Progenitor cell of endocrine pancreas (in vitro differentiated cells): ENCODE data around the gene DENND1A. TPM values are rescaled to one million over a fixed set of nuclear protein-coding genes. Genes with fewer than 3 reads are reported as not detected.

ENCODE experiments used
- DNase-seq: peaks from one replicate; pipeline ENCODE4 v3.0.0; 2021; ENCODE audit warnings: low spot score; ENCODE audit not compliant: unreplicated experiment
- H3K27ac Mint-ChIP-seq: 2 replicates; pipeline ENCODE4 v1.8.0; 2021; ENCODE audit warnings: mild to moderate bottlenecking, moderate library complexity, mixed read lengths
- H3K27me3 Mint-ChIP-seq: 2 replicates; pipeline ENCODE4 v1.8.0; 2021; ENCODE audit warnings: mixed read lengths
- H3K36me3 Mint-ChIP-seq: 2 replicates; pipeline ENCODE4 v1.8.0; 2022; ENCODE audit warnings: mixed read lengths; ENCODE audit not compliant: insufficient read depth
- H3K4me1 Mint-ChIP-seq: 2 replicates; pipeline ENCODE4 v1.8.0; 2021; ENCODE audit warnings: low read depth, mixed read lengths
- H3K4me3 Mint-ChIP-seq: 2 replicates; pipeline ENCODE4 v1.8.0; 2021; ENCODE audit warnings: low read depth, mild to moderate bottlenecking, moderate library complexity, mixed read lengths
- H3K9me3 Mint-ChIP-seq: 2 replicates; pipeline ENCODE4 v1.8.0; 2021; ENCODE audit warnings: low read depth, mixed read lengths
- total RNA-seq: library from RNA; stranded (reverse); gene quantifications from 2 replicates; pipeline ENCODE4 v1.2.1, GENCODE V29; 2021
- TF ChIP-seq, protein P1 (sequence below): fragments of 200-600 bp; sonication (generic); IDR thresholded peaks from one replicate; pipeline ENCODE4 v1.5.0; 2021; ENCODE audit warnings: antibody characterized with exemption, mild to moderate bottlenecking; ENCODE audit not compliant: unreplicated experiment

DENND1A gene
- total RNA-seq, 1 donor from 2014 or later = 20.1 TPM

DNA sequence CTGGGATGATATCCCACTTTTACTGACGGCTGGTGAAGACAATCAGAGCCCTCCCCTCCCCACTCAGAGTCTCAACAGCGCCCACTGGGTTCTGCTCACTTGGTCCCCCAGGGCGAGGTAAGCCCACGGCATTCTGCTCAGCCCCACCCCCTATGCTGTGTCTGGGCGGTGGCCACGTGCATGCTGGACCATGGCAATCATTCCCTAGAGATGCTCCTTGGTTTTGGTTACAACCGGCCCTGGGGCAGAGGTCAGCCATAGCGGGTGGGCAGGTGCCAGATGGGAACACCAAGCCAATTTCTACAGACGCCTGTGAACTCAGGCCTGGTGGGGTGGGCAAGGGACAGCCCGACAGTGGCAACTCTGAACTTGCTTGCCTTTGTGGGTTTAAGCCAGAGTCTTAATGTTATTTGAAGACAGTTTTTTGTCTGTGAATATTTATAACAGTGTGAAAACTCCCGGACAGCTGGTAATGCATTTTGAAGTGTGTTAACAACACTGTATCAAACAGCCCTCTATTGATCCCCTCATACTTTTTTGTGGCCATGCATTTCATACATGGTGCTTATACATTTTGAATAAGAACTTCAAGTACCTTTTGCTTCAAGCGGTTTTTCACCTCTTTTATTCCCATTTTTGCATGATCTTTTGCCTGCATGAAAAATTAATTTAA, 479.7 kb downstream of the DENND1A start:
- Mint-ChIP-seq H3K9me3 (no peaks in the 10 kb centered on the region), H3K36me3 (peaks cover 10% of the 10 kb centered on the region), H3K27me3 (no peaks in the 10 kb centered on the region), H3K4me3 (no peak overlapping the region), H3K27ac (no peak overlapping the region), H3K4me1 (peaks cover 14% of the 10 kb centered on the region)
- no peak for DNase-seq
- TF ChIP-seq, protein P1, sequence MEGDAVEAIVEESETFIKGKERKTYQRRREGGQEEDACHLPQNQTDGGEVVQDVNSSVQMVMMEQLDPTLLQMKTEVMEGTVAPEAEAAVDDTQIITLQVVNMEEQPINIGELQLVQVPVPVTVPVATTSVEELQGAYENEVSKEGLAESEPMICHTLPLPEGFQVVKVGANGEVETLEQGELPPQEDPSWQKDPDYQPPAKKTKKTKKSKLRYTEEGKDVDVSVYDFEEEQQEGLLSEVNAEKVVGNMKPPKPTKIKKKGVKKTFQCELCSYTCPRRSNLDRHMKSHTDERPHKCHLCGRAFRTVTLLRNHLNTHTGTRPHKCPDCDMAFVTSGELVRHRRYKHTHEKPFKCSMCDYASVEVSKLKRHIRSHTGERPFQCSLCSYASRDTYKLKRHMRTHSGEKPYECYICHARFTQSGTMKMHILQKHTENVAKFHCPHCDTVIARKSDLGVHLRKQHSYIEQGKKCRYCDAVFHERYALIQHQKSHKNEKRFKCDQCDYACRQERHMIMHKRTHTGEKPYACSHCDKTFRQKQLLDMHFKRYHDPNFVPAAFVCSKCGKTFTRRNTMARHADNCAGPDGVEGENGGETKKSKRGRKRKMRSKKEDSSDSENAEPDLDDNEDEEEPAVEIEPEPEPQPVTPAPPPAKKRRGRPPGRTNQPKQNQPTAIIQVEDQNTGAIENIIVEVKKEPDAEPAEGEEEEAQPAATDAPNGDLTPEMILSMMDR = no peak

DNA sequence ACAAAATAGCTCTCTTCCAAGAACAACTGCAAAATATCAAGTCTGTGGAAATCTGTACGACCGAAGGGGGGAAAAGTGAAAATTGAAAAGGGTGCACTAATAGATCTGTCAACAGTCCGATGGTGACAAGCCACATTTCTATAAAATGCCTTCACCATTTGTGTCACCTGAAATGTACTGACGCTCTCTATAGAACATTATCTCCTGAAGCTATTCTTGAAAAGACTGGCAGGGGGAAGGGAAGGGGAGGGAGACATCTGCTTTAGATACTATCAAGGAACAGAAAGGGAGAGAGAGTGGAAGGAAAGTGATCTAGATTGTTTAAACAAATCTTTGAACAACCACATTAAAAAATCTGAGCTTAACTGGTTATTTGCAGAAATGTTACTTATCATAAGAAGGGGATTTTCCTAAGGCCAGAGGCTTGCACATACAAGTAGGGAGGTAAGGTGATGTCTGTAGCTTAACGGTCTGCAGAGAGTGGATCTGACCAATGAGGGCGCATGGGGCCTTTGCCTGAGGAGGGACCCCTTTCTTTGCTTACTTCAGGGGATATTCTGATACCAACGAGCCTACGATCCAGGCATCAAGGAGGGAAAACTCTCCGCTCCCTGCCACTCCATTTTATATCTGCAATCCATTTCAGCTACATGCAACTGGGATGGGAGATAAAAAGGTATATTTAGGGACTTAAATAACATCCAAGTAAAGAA, 481.8 kb downstream of the DENND1A start:
- TF ChIP-seq, protein P1 = no peak
- H3K4me3 Mint-ChIP-seq = no peak overlapping the region
- H3K27me3 Mint-ChIP-seq = no peaks in the 10 kb centered on the region
- H3K4me1 Mint-ChIP-seq = peaks cover 2% of the 10 kb centered on the region
- H3K27ac Mint-ChIP-seq = no peak overlapping the region
- peaks cover 9% of the 10 kb centered on the region for H3K36me3 Mint-ChIP-seq
- H3K9me3 Mint-ChIP-seq = no peaks in the 10 kb centered on the region
- DNase-seq = no peak

GRCh38 chr9:123445981-123446610, 483.8 kb downstream of the DENND1A start:
- Mint-ChIP-seq H3K4me1 (no peaks in the 10 kb centered on the region), H3K27ac (no peak overlapping the region), H3K36me3 (peaks cover 3% of the 10 kb centered on the region), H3K4me3 (no peak overlapping the region), H3K9me3 (no peaks in the 10 kb centered on the region), H3K27me3 (no peaks in the 10 kb centered on the region)
- DNase-seq = no peak
- TF ChIP-seq, protein P1 = no peak

DNA sequence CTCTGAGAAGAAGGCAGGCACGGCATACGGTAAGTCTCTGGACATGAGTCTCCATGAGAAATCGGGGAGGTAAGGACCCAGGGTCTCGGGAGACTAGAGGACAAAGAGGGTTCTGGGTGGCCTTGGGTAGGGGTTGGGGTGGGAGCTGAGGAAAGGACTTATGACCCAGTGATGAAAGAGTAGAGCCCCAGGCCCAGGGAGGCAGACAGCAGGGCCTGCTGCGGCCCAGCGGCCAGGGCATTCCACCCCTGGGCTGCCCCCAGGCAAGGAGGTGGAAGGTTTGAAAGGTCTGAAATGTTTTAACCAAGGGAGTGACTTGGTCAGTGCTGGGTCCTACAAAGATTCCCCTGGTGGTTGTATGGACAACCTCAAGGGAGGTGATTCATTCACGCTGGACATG, 484.8 kb downstream of the DENND1A start:
- DNase-seq = no peak
- TF ChIP-seq, protein P1 = no peak
- Mint-ChIP-seq H3K27me3 (no peaks in the 10 kb centered on the region), H3K9me3 (no peaks in the 10 kb centered on the region), H3K36me3 (peaks cover 1% of the 10 kb centered on the region), H3K4me1 (peaks cover 5% of the 10 kb centered on the region), H3K27ac (no peak overlapping the region), H3K4me3 (no peak overlapping the region)

DNA sequence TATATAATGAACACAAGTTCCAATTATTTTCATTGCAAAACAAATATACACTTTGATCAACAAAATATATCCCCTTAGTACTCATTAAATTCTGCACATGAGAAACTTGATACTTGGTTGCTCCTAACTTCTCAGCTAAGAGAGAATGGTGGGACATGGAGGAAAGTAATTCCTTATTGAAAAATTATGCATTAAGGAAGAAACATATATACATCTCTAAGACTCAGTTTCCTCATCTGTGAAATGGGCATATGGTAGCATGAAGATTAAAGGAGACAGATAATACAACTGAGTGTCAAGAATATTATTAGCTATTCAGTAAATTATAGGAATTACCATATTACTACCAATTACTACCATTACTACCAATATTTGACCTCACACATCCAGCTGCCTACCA, 488.2 kb downstream of the DENND1A start:
- Mint-ChIP-seq H3K27me3 (no peaks in the 10 kb centered on the region), H3K4me1 (peaks cover 34% of the 10 kb centered on the region), H3K9me3 (no peaks in the 10 kb centered on the region), H3K4me3 (no peak overlapping the region), H3K27ac (no peak overlapping the region), H3K36me3 (peaks cover 1% of the 10 kb centered on the region)
- no peak for DNase-seq
- TF ChIP-seq, protein P1 = no peak
